ENCODE data around the gene CNDP1.

DNA sequence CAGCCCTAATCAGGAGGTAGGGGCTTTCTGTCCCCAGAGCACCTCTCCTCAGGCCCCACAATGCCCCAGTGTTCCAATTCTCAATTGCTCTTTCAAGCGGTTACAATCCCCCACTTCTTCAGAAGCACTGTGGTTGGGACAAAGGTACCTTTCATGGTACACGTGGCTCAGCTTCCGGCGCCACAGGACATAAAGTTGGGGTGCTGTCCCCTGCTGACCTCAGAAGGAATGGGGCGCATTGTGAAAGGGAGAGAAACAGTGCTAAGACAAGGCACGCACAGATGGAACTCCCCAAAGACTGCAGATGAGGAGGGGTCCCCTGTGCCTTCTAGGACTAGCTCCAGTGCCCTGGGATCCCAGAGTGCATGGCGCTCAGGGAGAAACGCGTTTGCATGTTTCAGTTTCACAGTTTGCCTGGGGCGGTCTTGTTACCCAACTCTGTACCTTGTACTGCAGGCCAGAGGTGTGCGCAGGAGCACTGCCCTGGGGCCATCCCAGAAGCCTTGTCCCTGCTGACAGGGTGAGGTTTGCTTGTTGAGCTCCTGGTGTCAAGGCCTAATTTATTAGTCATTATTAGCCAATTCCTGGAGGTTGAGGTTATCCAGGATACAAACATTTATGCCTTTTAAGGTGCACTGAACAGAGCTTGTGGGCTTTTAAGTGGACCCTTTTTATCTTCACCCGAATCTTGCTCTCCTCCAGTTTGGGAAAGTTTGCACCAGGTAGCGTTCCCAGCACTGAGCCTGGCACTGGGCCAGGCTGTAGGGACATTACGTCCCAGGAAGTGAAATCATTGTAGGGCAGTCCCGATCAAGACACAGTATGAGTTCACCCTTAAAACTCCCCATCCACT lies 7.6 kb downstream of the CNDP1 start:
- TF ChIP-seq EZH2 (IDR thresholded peaks at IDR 0.05) (no peak), EZH2phosphoT487 (IDR thresholded peaks at IDR 0.05) (no peak)
- TF ChIP-seq, protein P1, sequence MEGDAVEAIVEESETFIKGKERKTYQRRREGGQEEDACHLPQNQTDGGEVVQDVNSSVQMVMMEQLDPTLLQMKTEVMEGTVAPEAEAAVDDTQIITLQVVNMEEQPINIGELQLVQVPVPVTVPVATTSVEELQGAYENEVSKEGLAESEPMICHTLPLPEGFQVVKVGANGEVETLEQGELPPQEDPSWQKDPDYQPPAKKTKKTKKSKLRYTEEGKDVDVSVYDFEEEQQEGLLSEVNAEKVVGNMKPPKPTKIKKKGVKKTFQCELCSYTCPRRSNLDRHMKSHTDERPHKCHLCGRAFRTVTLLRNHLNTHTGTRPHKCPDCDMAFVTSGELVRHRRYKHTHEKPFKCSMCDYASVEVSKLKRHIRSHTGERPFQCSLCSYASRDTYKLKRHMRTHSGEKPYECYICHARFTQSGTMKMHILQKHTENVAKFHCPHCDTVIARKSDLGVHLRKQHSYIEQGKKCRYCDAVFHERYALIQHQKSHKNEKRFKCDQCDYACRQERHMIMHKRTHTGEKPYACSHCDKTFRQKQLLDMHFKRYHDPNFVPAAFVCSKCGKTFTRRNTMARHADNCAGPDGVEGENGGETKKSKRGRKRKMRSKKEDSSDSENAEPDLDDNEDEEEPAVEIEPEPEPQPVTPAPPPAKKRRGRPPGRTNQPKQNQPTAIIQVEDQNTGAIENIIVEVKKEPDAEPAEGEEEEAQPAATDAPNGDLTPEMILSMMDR (IDR thresholded peaks at IDR 0.05), result no peak
